Stimulated activated CD4-positive, alpha-beta T cell treated with anti-CD3 and anti-CD28 coated beads, Interleukin-12 subunit alpha, Interleukin-12 subunit beta, amount 100 ng/mL, for 4 hours (primary cell): Measurements from ENCODE around the gene PSD.
A peak's percentile ranks its signal among the peaks of the same experiment; 100 is the strongest.

Experiments used
- DNase-seq: peaks from one replicate; pipeline ENCODE4 v3.0.0-alpha.2; 2020

PSD gene

DNA sequence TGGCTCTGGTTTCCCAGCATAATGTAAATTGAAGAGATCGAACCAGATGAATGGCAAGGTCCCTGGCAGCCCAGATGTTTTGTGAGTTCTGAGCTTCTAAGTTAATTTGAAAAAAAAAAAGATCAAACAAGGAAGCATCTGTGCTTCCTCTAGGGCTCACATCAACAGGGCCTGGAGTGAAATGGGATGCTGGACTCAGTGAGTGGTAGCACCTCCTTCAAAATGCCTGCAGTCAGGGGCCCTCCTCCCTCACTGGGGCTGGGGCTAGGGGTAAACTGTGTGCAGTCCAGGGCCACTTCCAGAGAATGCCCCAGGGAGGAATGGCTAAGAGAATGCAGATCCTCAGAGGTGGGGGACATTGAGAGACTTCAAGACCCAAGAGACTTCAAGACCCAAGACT is 19.8 kb upstream of the PSD start:
- no peak for DNase-seq

DNA sequence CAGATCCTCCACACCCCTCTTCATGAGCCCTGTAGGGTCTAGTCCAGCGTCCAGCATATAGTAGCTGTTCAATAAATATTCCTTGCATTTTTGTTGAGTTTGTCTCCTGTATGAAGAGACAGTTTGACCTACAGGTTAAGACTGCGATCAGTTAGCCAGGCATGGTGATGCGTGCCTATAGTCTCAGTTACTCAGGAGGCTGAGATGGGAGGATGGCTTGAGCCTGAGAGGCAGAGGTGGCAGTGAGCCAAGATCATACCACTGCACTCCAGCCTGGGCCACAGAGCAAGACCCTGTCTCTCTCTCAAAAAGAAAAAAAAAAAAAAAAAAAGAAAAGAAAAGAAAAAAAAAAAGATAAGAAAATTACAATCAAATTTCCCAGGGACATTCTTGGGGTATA is 18.9 kb upstream of the PSD start:
- no peak for DNase-seq

DNA sequence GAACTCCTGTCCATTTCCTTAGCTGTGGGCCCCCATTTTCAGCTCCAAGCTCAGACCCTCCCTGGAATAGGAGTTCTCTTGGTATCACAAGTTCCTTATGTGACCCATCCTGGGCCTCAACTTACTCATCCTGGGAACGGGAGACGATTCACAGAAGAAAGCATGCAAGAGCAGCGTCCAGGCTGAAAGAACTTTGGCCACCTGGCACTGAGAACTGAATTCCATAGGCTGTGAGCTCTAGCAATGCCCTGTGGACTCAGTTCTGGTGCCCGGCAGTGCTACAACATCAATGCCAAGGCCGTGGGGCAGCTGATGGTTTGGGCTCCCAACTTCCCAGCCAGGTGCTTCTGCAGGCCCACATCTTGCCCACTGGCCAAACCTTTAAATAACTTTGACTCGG is 17.7 kb upstream of the PSD start:
- DNase-seq: no peak

DNA sequence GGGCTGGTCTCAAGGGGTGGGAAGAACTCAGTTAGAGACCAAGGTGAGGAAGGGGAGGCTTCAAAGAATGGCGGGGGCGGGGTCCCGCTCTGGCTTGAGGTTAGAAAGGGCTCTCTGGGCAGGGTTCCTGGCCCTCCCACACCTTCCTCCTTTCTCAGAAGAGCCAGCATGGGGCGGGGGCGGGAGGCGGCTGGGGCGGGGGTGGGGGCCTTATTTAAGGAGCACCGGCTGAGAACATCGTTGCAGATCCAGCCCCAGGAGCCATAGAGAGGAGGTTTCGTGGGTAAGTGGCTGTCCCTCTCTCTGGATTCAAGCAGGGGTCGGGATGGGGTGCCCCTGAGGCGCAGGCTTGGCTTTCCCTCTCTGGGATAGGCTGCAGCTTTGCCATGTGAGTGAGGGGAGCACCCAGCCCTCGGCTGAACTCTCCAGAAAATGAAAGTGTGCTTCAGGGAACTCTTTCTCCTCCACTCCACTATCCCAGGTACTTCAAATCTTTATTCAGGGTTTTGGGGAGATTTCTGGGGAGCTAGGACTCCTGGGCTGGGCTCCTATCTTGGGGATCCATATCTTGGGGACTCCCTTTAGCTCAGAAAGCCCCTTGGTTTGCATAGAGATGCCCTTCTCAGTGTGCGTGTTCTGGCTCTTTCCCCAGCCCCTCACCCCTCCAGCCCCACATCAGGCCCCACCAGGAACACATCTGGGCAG is 17.1 kb upstream of the PSD start:
- peak; percentile 43 for DNase-seq

DNA sequence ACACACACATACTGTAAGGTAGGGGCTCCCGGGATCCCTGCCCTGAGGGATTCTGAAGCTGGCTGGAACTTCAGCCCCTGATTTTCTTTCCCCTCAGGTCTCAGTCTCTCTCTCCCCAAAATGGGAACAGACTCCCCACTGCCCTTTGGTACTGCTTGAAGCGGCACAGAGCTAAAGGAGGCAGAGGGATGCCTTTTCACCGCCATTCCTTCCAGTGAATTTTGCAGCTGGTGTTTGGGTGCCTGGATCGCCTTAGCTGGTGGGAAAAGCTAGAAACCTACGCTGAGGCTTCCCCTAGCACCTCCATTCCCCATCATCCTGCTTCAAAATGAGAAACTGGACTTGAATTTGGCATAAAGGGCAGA is 16.5 kb upstream of the PSD start:
- DNase-seq: no peak

DNA sequence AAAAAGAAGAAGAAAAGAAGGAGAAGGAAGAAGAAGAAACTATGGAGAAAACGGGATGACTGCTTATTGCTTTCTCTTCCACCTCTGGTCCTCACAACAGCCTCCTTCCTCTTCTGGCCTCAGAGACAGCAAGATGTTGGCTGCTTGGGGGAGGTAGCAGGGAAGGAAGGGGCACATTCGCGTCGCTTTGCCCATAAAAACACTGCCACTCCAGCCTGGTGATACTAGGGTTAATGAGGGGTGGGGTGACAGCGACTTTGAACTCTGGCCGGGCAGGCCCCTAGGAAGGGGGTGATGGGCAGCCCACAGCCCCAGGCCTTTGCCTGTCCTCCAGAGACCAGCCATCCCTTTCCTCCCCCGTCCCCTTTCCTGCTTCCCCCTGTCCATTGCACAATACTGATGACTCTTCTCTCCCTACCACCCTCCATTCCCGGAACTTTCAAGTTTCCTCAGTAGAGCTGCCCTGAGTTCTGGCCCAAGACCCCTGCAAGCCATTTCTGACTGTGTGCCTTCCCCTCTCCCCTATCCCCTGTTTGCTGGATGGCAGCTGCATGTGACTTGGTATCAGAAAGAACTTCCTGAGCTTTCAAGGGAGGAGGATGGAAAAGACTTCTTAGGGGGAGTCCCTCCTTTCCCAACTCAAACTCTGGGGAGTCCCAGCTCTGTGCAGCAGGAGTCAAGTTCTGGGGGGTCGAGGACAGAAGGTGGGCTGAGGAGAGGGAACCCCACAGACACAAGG is 16.0 kb upstream of the PSD start:
- DNase-seq: no peak

DNA sequence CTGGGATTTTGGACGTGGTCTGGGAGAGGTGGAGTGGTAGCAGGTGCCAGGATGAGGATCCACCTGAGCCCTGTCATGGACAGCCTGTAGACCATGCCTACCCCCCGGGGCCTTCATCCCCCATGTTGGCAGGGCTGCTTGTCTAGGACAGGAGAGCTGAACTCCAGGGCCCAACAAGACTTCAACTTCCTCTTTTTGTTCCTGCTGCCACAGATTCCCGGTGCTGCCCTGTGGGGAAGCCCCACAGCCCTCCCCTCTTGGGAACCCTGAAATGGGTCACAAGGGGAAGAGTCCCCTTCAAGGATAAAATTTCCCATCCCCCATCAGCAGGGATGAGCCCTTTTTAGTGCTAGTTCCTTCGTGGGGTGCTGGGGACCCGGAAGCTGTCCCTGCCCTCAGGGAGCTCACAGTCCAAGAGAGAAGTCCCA is 15.0 kb upstream of the PSD start:
- no peak for DNase-seq

DNA sequence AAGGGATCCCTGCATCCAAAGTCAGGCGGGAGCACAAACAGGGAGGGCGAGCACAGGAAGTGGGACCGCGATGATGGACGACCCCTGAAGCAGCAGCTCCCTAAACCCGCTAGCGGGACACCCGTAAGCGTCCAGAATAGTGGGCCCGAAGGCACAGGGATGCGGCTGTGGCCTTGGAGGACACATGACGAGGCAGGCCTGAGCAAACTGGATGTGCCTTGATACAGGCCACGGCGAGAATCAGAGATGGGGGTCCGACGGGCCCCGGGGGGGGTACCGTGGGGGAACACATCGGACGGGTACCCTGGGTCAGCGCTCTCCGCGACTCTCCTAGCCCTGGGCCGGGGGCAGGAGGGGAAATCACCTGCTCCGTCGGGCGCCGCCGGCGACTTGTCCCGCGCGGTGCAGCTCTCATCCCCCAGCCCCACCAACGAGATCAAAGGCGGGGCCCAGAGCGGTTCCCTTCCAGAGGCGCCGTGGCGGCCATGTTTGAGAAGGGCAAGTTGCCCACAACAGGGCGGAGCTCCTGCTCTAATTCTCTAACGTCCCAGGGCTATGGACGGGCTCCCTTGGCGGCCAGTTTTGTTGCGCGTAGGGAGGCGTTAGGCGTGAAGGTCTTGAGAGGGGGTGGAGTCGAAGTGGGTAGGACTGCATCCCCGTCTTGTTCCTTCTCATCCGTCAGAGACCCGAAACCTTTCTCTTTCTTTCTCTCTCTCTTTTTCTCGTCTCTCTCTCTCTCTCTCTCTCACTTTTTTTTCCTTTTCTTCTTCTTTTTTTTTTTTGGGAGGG is 13.8 kb upstream of the PSD start, which contains the start of gene CUEDC2:
CUEDC2 (minus strand) TSS at position 413 of the 789 bp plus-strand sequence. CDS start 7,386 bp downstream, outside the sequence.
- DNase-seq: peak; percentile 95

DNA sequence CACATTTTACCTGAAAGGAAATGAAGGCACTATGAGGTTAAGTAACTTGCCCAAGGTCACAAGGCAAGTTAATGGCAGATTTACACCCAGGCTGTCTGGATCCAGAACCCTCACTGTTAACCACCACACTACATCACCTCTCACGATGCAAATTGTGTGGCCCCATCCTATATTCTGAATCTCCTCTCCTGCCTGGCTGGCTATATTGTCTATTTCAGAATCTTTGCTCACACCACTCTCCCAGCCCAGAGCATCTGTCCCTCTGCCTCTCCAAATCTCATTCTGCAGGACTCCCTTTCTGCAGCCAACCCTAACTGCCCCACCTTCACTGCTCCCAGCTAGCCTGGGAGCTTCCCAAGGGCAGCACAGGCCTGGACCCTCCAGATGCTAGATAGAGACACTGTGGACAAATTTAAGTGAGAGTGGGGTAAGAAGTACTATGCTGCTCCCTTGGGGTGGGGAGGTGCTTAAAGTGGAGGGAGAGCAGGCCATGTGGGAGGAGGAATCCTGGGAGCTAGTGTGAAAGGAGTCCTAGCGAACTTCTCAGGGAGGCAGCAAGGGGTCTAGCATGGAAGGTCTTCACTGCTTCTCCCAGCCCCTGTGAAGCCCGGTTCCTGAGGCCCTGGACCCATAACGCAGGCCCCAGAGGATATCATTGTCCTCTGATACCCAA is 13.0 kb upstream of the PSD start:
- DNase-seq: no peak

DNA sequence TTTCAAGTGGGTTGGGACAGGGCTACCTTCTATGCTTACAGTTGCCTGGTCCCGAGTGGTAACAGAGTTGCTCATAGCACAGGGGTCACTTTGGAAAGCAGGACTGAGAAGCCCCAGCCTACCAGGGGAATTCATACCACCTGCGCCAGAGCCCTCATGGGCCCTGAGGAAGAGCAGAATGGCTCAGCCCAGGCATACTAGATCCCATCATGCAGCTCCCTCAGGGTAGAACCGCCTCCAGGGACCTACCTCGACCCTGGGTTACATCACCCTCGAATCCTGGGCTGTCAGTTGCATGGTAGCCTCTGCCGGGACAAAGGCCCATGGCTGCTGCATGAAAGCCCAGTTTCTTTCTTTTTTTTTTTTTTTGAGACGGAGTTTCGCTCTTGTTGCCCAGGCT is 10.9 kb upstream of the PSD start:
- no peak for DNase-seq

DNA sequence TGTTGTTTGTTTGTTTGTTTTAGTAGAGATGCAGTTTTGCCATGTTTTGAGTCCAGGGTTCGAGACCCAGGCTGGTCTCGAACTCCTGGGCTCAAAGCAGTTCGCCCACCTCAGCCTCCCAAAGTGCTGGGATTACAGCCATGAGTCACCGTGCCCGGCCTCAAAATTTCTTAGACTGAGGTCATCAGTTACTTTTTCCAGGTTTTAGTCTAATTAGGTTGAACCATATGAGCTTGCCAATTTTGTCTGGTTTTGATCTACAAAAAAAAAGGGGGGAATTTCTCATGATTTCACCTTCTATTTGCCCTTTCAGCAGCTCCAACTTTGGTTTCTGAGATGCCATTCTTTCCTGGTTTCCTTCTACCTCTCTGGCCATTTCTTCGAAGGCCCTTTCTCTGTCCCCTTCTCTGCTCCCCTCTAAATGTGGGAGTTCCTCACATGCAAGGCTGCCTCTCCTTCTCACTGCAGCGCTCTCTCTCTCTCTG is 8.3 kb upstream of the PSD start:
- no peak for DNase-seq

DNA sequence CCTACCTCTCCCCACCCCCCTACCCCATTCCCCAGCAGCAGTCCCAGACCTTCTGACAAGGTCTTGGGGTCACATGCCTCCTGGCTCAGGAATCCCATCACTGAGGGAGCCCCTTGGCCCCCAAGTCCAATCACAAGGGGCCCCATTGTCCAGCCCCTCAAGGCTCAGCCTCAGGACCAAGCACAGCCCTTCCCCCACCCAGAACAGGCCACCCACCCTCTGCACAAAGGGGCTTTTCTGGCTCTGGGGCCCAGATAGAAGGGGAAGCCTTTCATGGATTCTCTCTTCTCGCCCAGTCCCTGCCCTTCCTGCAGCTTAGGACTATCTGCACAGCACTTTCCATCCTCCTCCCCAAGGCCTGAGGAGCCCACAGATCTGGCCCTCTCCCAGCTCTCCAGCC is 6.9 kb upstream of the PSD start:
- no peak for DNase-seq

DNA sequence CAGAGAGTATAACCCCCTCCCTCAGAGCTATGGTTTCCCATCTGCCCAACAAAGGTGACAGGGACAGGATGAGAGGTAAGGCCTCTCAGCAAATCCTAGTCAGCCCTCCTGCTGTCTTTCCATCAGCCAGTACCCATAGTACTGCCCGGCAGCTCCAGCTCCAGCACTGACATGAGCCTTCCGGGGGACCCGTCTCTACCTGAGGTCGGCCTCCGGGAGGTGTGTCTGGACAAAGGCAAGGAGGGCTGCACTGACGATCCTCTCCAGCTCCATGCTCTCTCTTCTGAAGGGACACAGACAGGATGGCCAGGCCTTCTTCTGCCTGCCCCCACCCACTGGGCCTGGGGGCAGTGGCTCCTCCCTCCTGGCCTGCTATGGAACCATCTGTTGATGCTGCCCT is 6.3 kb upstream of the PSD start:
- no peak for DNase-seq

DNA sequence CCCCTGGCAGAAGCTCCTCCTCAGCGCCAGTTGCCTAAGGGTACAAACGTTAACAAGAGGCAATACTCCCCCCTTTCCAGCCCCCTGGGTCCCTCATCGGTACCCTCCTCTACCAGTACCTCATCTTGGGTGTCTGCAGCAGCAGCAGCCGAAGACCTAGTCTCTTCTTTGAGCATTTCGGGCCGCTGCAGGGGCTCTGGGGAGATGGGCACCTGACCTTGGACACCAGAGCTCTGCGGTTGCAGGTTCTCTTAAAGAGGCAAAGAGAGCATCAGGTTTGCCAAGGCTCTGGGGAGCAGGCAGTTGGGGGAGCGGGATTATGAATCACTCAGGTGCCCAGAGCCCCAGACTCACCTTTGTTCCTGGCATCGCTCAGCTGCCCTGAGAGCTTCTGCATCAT is 5.6 kb upstream of the PSD start:
- DNase-seq: no peak

DNA sequence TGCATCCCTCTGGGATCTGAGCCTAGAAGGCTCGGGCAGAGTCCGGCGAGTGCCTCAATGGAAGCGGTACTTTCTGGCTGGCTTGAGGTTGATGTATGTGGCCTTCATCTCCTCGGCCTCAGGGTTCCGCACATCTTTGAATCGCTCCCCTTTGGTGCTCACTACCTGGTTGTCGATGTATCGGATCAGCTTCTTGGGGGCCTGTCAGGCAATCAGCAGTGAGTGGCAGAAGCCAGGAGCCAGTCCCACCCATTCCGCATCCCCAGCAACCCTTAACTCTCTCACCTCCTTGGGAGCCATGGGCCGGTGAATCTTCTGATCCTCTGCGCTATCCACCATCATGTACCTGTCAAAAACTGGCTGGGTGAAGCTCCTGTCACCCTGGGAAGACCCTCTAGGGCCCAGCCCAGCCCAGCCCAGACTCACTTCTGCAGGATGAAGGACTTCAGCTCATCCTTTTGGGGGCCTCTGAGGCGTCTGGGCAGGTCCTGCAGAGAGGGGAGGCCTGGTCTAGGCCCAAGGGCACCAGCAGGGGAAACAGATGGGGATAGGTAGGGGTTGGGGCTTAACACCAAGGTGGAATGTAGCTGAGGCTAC is 4.9 kb upstream of the PSD start:
- DNase-seq: no peak

DNA sequence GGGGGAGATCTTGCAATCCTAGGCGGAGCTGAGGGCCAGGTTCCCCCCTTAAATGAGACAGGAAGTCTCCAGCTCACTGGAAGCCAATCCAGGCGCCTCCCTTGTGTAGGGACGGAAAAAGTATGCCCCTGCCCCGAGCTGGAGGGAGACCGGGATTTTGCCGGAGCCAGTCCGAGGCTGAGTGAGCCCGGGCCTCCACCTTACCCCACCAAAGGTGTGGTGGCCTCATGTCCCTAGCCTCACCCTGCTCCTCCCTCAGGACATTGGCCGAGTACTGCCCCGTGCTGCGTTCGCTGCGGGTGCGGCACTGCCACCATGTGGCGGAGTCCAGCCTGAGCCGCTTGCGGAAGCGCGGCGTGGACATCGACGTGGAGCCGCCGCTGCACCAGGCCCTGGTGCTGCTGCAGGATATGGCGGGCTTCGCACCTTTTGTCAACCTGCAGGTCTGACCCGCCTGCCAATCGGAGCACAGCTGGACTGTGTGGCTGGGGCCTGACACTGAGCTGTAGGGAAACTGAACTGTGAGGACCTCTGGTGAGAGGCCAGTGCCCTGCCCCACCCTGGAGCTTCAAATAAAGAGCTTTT is 4.1 kb upstream of the PSD start:
- DNase-seq: peak; percentile 48

DNA sequence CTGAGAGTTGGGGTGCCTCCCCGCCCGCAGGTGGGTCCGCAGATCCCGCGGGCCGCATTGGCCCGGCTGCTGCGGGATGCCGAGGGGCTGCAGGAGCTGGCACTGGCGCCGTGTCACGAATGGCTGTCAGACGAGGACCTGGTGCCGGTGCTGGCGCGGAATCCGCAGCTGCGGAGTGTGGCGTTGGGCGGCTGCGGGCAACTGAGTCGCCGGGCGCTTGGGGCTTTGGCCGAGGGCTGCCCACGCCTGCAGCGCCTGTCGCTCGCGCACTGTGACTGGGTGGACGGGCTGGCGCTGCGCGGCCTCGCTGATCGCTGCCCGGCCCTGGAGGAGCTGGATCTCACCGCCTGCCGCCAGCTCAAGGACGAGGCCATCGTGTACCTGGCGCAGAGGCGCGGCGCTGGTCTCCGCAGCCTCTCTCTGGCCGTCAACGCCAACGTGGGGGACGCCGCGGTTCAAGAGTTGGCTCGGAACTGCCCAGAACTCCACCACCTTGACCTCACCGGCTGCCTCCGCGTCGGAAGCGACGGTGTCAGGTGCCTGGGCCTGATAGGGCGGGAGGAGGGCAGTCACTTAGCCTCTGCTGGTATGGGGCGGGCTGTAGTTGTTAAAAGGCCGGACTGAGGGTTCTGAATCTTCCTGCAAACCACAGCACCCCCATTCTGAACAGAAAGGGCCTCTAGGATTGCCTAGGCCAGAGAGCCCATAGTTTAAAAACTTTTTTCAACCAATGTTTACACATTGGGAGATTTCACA is 3.4 kb upstream of the PSD start:
- DNase-seq: no peak

DNA sequence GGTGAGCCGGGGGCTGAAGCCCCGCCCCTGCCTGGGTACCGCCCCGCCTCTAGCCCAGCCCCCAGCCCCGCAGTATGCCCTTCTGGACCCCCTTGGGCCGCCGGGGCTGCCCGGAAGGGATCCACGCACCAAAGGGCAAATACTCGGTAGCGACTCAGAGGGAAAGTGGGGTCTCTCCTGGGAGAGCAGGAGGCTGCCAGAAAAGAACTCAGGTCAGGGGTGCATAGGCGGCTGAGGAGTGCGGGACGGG is 2.8 kb upstream of the PSD start:
- DNase-seq: no peak

DNA sequence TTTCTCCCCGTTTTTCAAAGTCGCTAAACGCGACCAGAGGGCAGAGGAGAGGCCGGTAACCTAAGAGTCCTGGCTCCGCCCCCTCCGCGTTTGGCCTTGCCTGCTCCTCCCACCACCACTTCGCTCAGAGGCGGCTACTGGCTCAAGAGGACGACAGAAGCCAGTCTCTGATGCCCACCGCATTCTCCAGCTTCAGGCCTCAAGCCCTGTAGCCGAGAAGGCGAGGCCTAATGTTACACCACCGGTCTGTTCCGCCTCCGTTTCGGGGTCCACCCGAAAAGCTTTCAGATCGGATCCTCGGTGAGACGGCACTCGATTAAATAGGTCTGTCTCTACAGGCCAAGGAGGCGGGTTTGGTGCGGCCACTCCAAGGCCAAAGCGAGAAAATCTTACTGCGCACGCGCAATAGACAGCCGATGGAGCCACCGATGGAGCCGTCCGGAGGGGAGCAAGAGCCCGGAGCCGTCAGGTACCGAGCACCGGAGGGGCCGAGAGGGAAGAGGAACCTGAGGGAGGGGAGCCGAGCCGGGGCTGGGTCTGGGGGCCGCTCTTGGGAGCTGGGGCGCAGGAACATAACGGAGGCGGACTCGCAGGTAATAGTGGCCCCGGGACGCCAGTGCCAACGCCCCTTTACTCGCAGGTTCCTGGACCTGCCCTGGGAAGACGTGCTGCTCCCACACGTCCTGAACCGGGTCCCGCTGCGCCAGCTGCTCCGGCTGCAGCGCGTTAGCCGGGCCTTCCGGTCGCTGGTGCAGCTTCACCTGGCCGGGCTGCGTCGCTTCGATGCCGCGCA is 2.3 kb upstream of the PSD start, which contains the start of gene FBXL15:
FBXL15 (plus strand) TSS at position 123 of the 793 bp plus-strand sequence; CDS start at position 417, 294 bp downstream.
- peak; percentile 95 for DNase-seq

DNA sequence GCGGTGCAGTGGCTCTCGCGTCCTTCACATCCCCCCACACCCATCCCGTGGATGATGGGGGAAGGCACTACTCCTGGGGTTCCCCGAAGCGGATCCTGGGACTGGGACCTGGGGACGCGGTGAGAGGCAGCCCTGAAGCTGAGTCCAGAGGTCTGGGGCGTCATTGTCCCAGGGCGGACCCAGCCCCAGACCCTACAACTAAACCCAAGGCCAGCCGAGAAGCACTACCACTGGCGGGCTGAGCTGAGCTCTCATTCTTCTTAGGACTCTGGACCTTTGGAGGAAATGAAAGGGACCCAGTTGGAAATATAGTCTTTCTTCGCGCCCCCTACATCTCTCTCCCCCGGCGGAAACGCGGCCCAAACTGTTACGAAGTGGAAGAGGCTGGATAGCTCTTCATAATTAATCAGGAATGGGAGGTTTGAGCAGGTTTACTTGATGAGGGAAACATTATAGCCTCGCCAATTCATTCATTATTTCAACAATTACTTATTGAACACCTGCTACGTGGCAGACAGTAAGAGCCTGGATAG is 1.7 kb upstream of the PSD start:
- DNase-seq: no peak
